Measurements from ENCODE around the gene DMXL1.

The DMXL1 gene

DNA sequence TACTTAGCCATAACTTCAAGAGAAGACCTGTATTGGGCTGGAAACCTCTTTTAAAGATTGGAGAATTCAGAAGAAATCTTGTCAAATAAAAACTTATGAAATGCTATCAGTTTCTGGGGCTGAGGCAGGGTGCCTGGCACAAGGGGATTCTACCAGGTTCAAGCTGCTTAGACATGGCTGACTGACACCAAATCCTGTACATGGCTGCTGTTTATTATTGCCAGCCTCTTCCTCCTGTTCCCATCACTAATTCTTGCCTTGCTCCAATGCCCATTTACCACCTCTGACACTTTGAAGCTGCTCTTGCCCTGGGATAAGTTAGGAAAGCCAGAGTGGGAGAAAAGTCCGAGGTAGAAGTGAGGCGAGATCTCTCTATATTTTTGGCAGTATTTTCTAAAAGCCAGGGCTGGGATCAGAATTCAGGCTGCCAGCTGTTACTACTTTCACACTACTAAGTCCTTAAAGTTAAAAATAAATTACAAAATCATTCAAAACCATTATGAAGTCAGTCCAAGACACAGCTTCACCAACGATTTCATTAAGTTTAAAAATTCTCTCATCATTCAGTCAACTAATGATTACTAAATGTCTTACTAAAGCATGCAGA is 218.7 kb downstream of the DMXL1 start:
- no peak for DNase-seq (ENCODE audit: low spot score)

DNA sequence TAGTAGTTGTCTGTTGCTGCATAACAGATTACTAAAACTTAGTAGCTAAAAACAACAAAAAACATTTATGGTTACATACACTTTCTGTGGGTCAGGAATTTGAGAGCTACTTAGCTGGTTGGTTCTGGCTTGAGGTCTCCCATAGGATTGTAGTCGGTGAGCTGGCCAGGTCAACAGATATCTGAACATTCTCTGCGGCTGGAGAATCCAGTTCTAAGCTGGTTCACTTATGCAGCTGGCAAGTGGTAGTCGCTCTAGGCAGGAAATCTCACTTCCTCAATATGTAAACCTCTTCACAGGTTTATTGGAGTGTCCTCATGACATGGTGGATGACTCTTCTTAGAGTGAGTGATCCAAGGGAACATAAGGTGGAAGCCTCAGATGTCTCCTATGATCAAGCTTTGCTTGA is 219.3 kb downstream of the DMXL1 start:
- peak; percentile 35 for DNase-seq (ENCODE audit: low spot score)

DNA sequence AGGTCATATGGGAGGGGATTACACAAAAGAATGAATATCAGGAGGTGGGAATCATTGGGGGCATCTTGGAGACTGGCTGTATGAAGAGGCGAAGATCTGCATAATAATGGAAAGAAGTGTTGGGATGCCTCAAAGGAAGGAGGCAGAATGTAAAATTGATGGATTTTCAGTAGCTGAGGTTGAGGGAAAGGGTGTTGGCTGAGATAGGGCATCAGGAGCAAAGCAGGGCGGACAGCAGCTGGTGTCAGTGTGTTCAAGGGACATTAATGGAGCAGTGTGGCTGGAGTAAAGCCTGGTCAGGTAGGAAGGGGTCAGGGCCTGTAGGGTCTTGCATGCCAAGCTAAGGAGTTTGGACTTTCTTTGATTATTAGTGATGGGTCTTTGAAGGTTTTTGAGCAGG is 219.7 kb downstream of the DMXL1 start:
- no peak for DNase-seq (ENCODE audit: low spot score)

DNA sequence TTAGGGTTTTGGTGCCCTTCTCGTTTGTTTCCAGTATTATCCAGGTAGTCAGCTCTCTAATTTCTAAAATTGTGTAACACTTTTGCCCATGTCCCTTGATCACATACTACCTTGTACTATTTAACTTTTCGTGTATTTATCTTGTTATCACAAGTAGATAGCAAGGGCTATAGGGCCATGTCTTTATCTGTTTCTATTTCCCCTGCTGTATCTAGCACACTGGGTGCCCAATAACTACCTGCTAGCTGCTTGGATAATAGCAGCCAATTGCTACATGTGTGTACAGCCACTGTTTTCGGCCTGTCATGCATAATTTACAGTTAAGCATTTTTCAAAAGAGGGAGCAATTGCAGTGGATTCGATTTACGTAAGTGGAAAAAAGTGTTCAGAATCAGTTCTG is 220.2 kb downstream of the DMXL1 start:
- DNase-seq (ENCODE audit: low spot score), result no peak

DNA sequence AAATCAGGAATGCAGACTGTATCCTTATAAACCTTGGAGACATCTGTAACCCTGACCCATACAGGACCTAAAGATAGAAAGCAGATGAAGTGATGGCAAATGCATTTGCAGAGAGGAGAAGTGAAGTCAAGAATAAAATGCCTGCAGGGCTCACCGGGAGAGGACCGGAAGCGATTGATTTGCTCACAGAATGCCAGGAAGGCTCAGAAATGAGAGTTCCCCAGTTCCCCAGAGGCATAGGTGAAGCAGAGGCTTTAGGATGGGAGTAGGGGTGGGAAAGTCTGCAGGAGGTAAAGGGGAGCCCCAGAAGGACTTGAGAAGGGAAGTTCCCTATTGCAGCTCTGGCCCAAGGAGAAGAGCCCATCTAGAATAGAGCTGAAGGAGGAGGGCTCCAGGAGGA is 221.0 kb downstream of the DMXL1 start:
- no peak for DNase-seq (ENCODE audit: low spot score)

DNA sequence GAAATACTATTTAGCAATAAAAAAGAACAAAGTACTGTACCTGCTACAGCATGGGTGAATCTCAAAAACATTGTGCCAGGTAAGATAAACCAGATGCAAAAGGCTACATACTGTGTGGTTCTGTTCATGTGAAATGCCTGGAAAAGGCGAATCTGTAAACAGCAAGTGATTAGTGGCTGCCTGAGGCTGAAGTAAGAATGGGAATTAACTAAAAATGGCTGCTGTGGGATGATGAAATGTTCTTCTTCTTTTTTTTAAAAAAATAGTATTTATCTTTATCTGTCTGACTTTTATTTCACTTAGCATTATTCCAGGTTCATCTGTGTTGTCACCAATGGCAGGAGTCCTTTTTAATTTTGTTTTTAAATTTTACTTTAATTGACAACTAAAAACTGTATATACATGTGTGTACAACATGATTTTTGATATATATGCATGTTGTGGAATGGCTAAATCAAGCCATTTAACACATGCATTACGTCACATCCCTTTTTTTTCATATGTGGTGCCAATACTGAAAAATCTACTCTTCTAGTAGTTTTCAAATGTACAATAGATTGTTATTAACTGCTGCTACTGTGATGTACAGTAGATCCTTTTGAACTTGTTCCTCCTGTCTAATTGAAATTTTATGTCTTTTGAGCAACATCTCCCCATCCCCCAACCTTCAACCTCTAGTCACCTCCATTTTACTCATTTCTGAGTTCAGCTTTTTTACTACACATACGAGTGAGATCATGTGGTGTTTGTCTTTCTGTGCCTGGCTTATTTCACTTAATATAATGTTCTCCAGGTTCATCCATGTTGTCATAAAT is 222.0 kb downstream of the DMXL1 start:
- DNase-seq (ENCODE audit: low spot score), result no peak

DNA sequence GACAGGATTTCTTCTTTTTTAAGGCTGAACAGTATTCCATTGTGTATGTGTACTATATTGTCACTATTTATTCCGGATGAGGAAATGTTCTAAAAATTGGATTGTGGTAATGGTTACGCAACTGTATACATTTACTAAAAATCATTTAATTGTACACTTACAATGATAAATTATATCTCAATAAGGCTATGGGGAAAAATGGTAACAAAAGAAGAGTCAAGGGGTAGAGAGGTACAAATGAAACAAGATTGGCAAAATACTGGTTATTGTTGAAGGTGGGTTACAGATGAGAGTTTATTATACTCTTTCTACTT is 222.6 kb downstream of the DMXL1 start:
- DNase-seq (ENCODE audit: low spot score), result no peak

Data from CD4-positive, alpha-beta T cell treated with Interleukin-6 at 100 ng/mL for 8 hours (primary cell).